A549 (cell line): ENCODE data around the gene CLSTN2. TPM values are rescaled to one million over a fixed set of nuclear protein-coding genes. Genes with fewer than 3 reads are reported as not detected.

Experiments used
- ATAC-seq, 2 experiments: fragments of 200-7000 bp in 1 of 2; fragments of >200 bp in 1 of 2; cut with Nextera tagmentation in 1 of 2; cut with Tn5 transposase in 1 of 2; 3 replicates each; pipeline versions ENCODE4 v1.8.0 to v1.9.1; 2018 to 2020; ENCODE audit warnings: mild to moderate bottlenecking in 1 of 2, moderate library complexity in 1 of 2
- CTCF ChIA-PET: fragments of 300-600 bp; sonication (Branson Sonifier 250); formaldehyde crosslinking; extraction: SDS; loops from one replicate; lab custom pipeline; 2021; ENCODE audit warnings: antibody characterized with exemption, inconsistent platforms; lab: Yijun Ruan, JAX
- POLR2A ChIA-PET: fragments of 350-600 bp; formaldehyde crosslinking; extraction: SDS; loops from one replicate; lab custom pipeline; 2021; ENCODE audit warnings: antibody characterized with exemption, inconsistent platforms; lab: Yijun Ruan, JAX
- DNase-seq, 2 experiments: peaks; one replicate each; pipeline versions ENCODE4 v3.0.0 to v3.0.0-alpha.2; 2011 to 2016; ENCODE audit warnings: low read depth in 1 of 2, low spot score in 1 of 2
- FAIRE-seq: peaks from 2 replicates; lab custom pipeline; 2011; peaks lifted over from hg19 to GRCh38; lab: Jason Lieb, UNC
- H3K27ac ChIP-seq, 2 experiments: fragments of >200 bp; sonication (Bioruptor Twin); formaldehyde crosslinking; 3 replicates each; pipeline ENCODE4 v1.5.1; 2016 to 2017
- H3K4me1 ChIP-seq: fragments of >200 bp; sonication (Bioruptor Twin); formaldehyde crosslinking; 3 replicates; pipeline ENCODE4 v1.6.1; 2016
- H3K4me2 ChIP-seq: fragments of >200 bp; sonication (Bioruptor Twin); formaldehyde crosslinking; 3 replicates; pipeline ENCODE4 v1.6.1; 2016
- H3K4me3 ChIP-seq: fragments of >200 bp; sonication (Bioruptor Twin); formaldehyde crosslinking; 3 replicates; pipeline ENCODE4 v1.5.1; 2016
- H3K9me3 ChIP-seq: fragments of >200 bp; sonication (Bioruptor Twin); formaldehyde crosslinking; 3 replicates; pipeline ENCODE4 v1.6.1; 2016
- CEBPB ChIP-seq, 2 experiments: fragments of >200 bp in 1 of 2; sonication (Bioruptor Twin) in 1 of 2; formaldehyde crosslinking in 1 of 2; IDR thresholded peaks; 2 replicates each; pipeline ENCODE4 v1.6.1; 2012 to 2016
- E2F6 ChIP-seq: IDR thresholded peaks from 2 replicates; pipeline ENCODE4 v1.6.1; 2012; ENCODE audit warnings: low read depth, borderline replicate concordance
- EHF ChIP-seq: fragments of 250-450 bp; sonication (Bioruptor Pico); IDR thresholded peaks from 2 replicates; pipeline ENCODE4 v1.5.0; 2020; ENCODE audit warnings: mild to moderate bottlenecking
- EHMT2 ChIP-seq: fragments of 200-600 bp; sonication (generic); IDR thresholded peaks from 2 replicates; pipeline ENCODE4 v1.6.1; 2016; ENCODE audit warnings: antibody characterized with exemption, low read depth, mild to moderate bottlenecking, moderate library complexity
- ELK1 ChIP-seq: fragments of 150-350 bp; IDR thresholded peaks from 2 replicates; pipeline ENCODE4 v1.6.1; 2014; ENCODE audit warnings: low read depth, mild to moderate bottlenecking, low read length
- EP300 ChIP-seq, 2 experiments: fragments of >200 bp; sonication (Bioruptor Twin); formaldehyde crosslinking; IDR thresholded peaks; 2 replicates in 1 of 2; 3 replicates in 1 of 2; pipeline ENCODE4 v1.6.1; 2016 to 2017
- ESRRA ChIP-seq: fragments of 150-350 bp; IDR thresholded peaks from 2 replicates; pipeline ENCODE4 v1.6.1; 2014; ENCODE audit warnings: mild to moderate bottlenecking, low read length, borderline replicate concordance
- FOSL2 ChIP-seq, 2 experiments: fragments of 450-650 bp in 1 of 2; fragments of >200 bp in 1 of 2; sonication (Bioruptor Twin) in 1 of 2; formaldehyde crosslinking; IDR thresholded peaks; 2 replicates each; pipeline versions ENCODE4 v1.5.0 to v1.6.1; 2016 to 2020; ENCODE audit warnings: mild to moderate bottlenecking in 1 of 2, moderate library complexity in 1 of 2
- HDAC2 ChIP-seq: fragments of 200-600 bp; sonication (generic); IDR thresholded peaks from 2 replicates; pipeline ENCODE4 v1.6.1; 2016
- HES2 ChIP-seq: fragments of >200 bp; sonication (Bioruptor Twin); formaldehyde crosslinking; IDR thresholded peaks from 2 replicates; pipeline ENCODE4 v1.6.1; 2016
- HEYL ChIP-seq: fragments of 250-450 bp; sonication (Bioruptor Pico); IDR thresholded peaks from 2 replicates; pipeline ENCODE4 v1.8.0; 2021; ENCODE audit warnings: mild to moderate bottlenecking, moderate library complexity
- HOXB13 ChIP-seq: fragments of 250-450 bp; sonication (Bioruptor Pico); IDR thresholded peaks from 2 replicates; pipeline ENCODE4 v1.5.0; 2020; ENCODE audit warnings: low read depth, mild to moderate bottlenecking, moderate library complexity
- JUN ChIP-seq, 2 experiments: fragments of >200 bp; sonication (Bioruptor Twin); formaldehyde crosslinking; IDR thresholded peaks; 2 replicates in 1 of 2; 3 replicates in 1 of 2; pipeline ENCODE4 v1.6.1; 2016 to 2017
- JUNB ChIP-seq: fragments of >200 bp; sonication (Bioruptor Twin); formaldehyde crosslinking; IDR thresholded peaks from 2 replicates; pipeline ENCODE4 v1.6.1; 2016
- KDM1A ChIP-seq: fragments of 200-600 bp; sonication (generic); IDR thresholded peaks from 2 replicates; pipeline ENCODE4 v1.6.1; 2016; ENCODE audit warnings: low read depth, mild to moderate bottlenecking
- MAFK ChIP-seq: fragments of 450-650 bp; IDR thresholded peaks from 2 replicates; pipeline ENCODE4 v1.6.1; 2014; ENCODE audit not compliant: partially characterized antibody
- MAX ChIP-seq: IDR thresholded peaks from 2 replicates; pipeline ENCODE4 v1.6.1; 2012
- MAZ ChIP-seq: fragments of 150-350 bp; IDR thresholded peaks from 2 replicates; pipeline ENCODE4 v1.6.1; 2014; ENCODE audit warnings: antibody characterized with exemption, low read depth, low read length, borderline replicate concordance
- NR3C1 ChIP-seq: fragments of >200 bp; sonication (Bioruptor Twin); formaldehyde crosslinking; IDR thresholded peaks from 3 replicates; pipeline ENCODE4 v1.6.1; 2017
- PBX3 ChIP-seq: IDR thresholded peaks from 2 replicates; pipeline ENCODE4 v1.6.1; 2012
- PHF8 ChIP-seq: fragments of 200-600 bp; sonication (generic); IDR thresholded peaks from 2 replicates; pipeline ENCODE4 v1.6.1; 2016; ENCODE audit warnings: low read depth, mild to moderate bottlenecking, antibody characterized with exemption, moderate library complexity, borderline replicate concordance
- POLR2A ChIP-seq: IDR thresholded peaks from 2 replicates; pipeline ENCODE4 v1.6.1; 2012; ENCODE audit warnings: mild to moderate bottlenecking, low read length
- RAD21 ChIP-seq, 2 experiments: fragments of >200 bp in 1 of 2; sonication (Bioruptor Twin) in 1 of 2; formaldehyde crosslinking in 1 of 2; IDR thresholded peaks in 1 of 2; conservative IDR thresholded peaks in 1 of 2; 2 replicates in 1 of 2; 3 replicates in 1 of 2; pipeline ENCODE4 v1.6.1; 2012 to 2018; ENCODE audit warnings: inconsistent platforms in 1 of 2
- RCOR1 ChIP-seq: fragments of 150-350 bp; IDR thresholded peaks from 2 replicates; pipeline ENCODE4 v1.6.1; 2014; ENCODE audit warnings: antibody characterized with exemption, low read length, low read depth
- RFX5 ChIP-seq: fragments of 450-650 bp; IDR thresholded peaks from 2 replicates; pipeline ENCODE4 v1.7.1; 2014; ENCODE audit warnings: antibody characterized with exemption, mild to moderate bottlenecking, moderate library complexity
- SMC3 ChIP-seq: fragments of >200 bp; sonication (Bioruptor Twin); formaldehyde crosslinking; IDR thresholded peaks from 3 replicates; pipeline ENCODE4 v1.6.1; 2018; ENCODE audit warnings: inconsistent platforms
- SREBF2 ChIP-seq: fragments of 450-650 bp; IDR thresholded peaks from 2 replicates; pipeline ENCODE4 v1.6.1; 2014; ENCODE audit warnings: mild to moderate bottlenecking, moderate library complexity
- TFCP2L1 ChIP-seq: fragments of 250-450 bp; sonication (Bioruptor Pico); IDR thresholded peaks from 2 replicates; pipeline ENCODE4 v1.5.0; 2021; ENCODE audit warnings: mild to moderate bottlenecking
- ZFP36 ChIP-seq: fragments of 450-650 bp; IDR thresholded peaks from 2 replicates; pipeline ENCODE4 v1.6.1; 2014; ENCODE audit warnings: borderline replicate concordance; ENCODE audit not compliant: partially characterized antibody
- WGBS: methylation state at CpG from one replicate; pipeline ENCODE4 v1.1.6; 2017; ENCODE audit errors: missing lambda C conversion rate; 5-methylcytosine and 5-hydroxymethylcytosine counted together
- polyA plus RNA-seq, 4 experiments: library from polyadenylated mRNA; depleted of rRNA in 3 of 4; stranded (reverse); fragments of >200 nt; fragmentation: RNase III in 1 of 4; extraction: RNeasy Plus Mini Kit Qiagen cat#74134 plus additional on column Dnase treatment in 1 of 4; gene quantifications; 2 replicates in 3 of 4; 3 replicates in 1 of 4; pipeline ENCODE4 v1.2.3, GENCODE V29; 2011 to 2017

CLSTN2 gene
- polyA plus RNA-seq, 2 of the 4 experiments (the other 2 are of a cell fraction): 0.03 to 0.04 TPM

- H3K4me3 ChIP-seq: no peak overlapping the region
- ChIA-PET POLR2A (no interaction called here), CTCF (no interaction called here)
- WGBS: 0% methylated on average over 1 of the region's 2 CpGs
- DNase-seq: no peak
- TF ChIP-seq HDAC2: no peak
- TF ChIP-seq EHF (CRISPR knock-in tag): no peak
- TF ChIP-seq HOXB13: no peak
- TF ChIP-seq JUN (IDR thresholded peaks at IDR 0.05): no peak
- no peak for TF ChIP-seq MAFK
- TF ChIP-seq PHF8: no peak
- no peak for TF ChIP-seq ZFP36
- TF ChIP-seq ESRRA: no peak
- no peak for TF ChIP-seq RCOR1
- no peak for TF ChIP-seq CEBPB (IDR thresholded peaks at IDR 0.05)
- TF ChIP-seq NR3C1: no peak
- no peak for TF ChIP-seq FOSL2 (IDR thresholded peaks at IDR 0.05)
- no peak for TF ChIP-seq FOSL2 (CRISPR knock-in tag; IDR thresholded peaks at IDR 0.05)
- TF ChIP-seq KDM1A: no peak
- TF ChIP-seq SMC3: no peak
- TF ChIP-seq JUNB: no peak
- no peak for TF ChIP-seq RFX5
- TF ChIP-seq RAD21 (conservative IDR thresholded peaks at IDR 0.05 in 1 of 2, IDR thresholded peaks at IDR 0.05 in 1 of 2): no peak
- TF ChIP-seq PBX3: no peak
- TF ChIP-seq, all 56 proteins: peak for 0
- FAIRE-seq (no peak), ATAC-seq (no peak)
- Histone ChIP-seq H3K9me3 (no peaks in the 10 kb centered on the region), H3K4me1 (no peaks in the 10 kb centered on the region), H3K4me2 (no peak overlapping the region), H3K27ac (no peak overlapping the region)
Measured at GRCh38 chr3:139953131-139953910, 18.3 kb downstream of the CLSTN2 start.

- DNase-seq (no peak), FAIRE-seq (no peak), ATAC-seq (no peak)
- no peak for TF ChIP-seq HES2
- TF ChIP-seq NR3C1: no peak
- TF ChIP-seq HEYL (CRISPR knock-in tag): no peak
- TF ChIP-seq ELK1: no peak
- no peak for TF ChIP-seq TFCP2L1 (CRISPR knock-in tag)
- TF ChIP-seq MAZ: no peak
- TF ChIP-seq E2F6: no peak
- no peak for TF ChIP-seq POLR2A
- no peak for TF ChIP-seq HOXB13
- TF ChIP-seq EHMT2: no peak
- no peak for TF ChIP-seq EHF (CRISPR knock-in tag)
- no peak for TF ChIP-seq EP300 (IDR thresholded peaks at IDR 0.05)
- TF ChIP-seq ZFP36: no peak
- no peak for TF ChIP-seq SREBF2
- no peak for TF ChIP-seq MAX
- no peaks in the 10 kb centered on the region for H3K4me1 ChIP-seq
- H3K4me2 ChIP-seq: no peak overlapping the region
- 29% methylated on average over 3 of the region's 3 CpGs for WGBS
- no peaks in the 10 kb centered on the region for H3K9me3 ChIP-seq
- ChIA-PET POLR2A (no interaction called here), CTCF (no interaction called here)
- no peak overlapping the region for H3K27ac ChIP-seq
- no peak overlapping the region for H3K4me3 ChIP-seq
Measured at GRCh38 chr3:139954146-139954860, 19.3 kb downstream of the CLSTN2 start.
